ENCODE measurements around the gene PLCG2.
"Not testable (repeated sequence)": the region's sequence is repeated elsewhere in the genome, so short reads cannot be mapped to it uniquely, and the experiment has no call there.

Gene PLCG2

GRCh38 chr16:81875461-81875860 lies 96.4 kb downstream of the PLCG2 start:
- Mint-ChIP-seq H3K4me3 (no peak overlapping the region), H3K27ac (no peak overlapping the region), H3K4me1 (ENCODE audit: low read depth in 2 of 2) (peaks cover 7 to 12% of the 10 kb centered on the region in 2 donors), H3K27me3 (no peaks in the 10 kb centered on the region), H3K9me3 (no peaks in the 10 kb centered on the region), H3K36me3 (ENCODE audit: insufficient read depth) (peaks cover 9% of the 10 kb centered on the region)
- DNase-seq, result no peak
- no peak for ATAC-seq (replicated peaks)

GRCh38 chr16:81876273-81876900 lies 97.3 kb downstream of the PLCG2 start:
- no peaks in the 10 kb centered on the region for H3K9me3 Mint-ChIP-seq
- DNase-seq, result no peak
- peaks cover 7 to 12% of the 10 kb centered on the region in 2 donors for H3K4me1 Mint-ChIP-seq (ENCODE audit: low read depth in 2 of 2)
- H3K4me3 Mint-ChIP-seq, result no peak overlapping the region
- peaks cover 9% of the 10 kb centered on the region for H3K36me3 Mint-ChIP-seq (ENCODE audit: insufficient read depth)
- H3K27me3 Mint-ChIP-seq, result no peaks in the 10 kb centered on the region
- peak overlapping the region in 1 of 2 donors; percentile 29 for H3K27ac Mint-ChIP-seq
- no peak for ATAC-seq (replicated peaks)

DNA sequence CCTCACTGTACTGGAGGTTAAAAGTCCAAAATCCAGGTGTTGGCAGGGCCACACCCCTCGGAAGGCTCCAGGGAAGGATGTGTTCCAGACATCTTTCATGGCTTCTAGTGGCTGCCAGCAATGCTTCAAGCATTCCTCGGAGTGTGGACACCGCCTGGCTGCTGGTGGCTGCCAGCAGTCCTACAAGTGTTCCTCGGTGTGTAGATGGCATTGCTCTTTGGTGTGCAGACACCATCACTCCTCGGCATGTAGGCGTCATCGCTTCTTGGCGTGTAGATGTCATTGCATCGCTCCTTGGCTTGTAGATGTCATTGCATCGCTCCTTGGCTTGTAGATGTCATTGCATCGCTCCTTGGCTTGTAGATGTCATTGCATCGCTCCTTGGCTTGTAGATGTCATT lies 98.4 kb downstream of the PLCG2 start:
- DNase-seq; ATAC-seq (replicated peaks); H3K27ac Mint-ChIP-seq; H3K4me3 Mint-ChIP-seq; H3K27me3 Mint-ChIP-seq; H3K9me3 Mint-ChIP-seq; H3K4me1 Mint-ChIP-seq (ENCODE audit: low read depth in 2 of 2): not testable (repeated sequence)
- peaks cover 15% of the 10 kb centered on the region for H3K36me3 Mint-ChIP-seq (ENCODE audit: insufficient read depth)

- Mint-ChIP-seq H3K4me1 (ENCODE audit: low read depth in 2 of 2) (no peaks in the 10 kb centered on the region), H3K4me3 (no peak overlapping the region)
Measured at GRCh38 chr16:81878529-81878928, 99.4 kb downstream of the PLCG2 start.

DNA sequence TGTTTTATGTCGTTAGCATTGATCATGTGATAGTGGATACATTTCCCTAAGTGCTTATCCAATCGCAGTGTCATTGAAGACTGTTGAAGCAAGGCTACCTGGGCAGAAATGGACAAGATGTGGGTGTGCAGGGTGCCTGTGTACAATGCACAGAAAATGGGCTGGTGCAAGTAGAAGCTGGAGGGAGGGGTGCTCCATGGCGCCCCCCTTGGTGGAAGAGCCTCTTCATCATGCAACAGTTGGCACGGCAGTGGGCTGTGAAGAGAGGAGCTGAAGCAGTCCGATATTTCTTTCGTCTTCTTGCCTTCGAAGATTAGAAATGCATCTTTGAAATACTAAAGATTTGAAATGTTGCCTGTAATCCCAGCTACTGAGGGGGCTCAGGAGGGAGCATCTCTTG lies 100.5 kb downstream of the PLCG2 start:
- H3K4me3 Mint-ChIP-seq, result no peak overlapping the region
- no peaks in the 10 kb centered on the region for H3K4me1 Mint-ChIP-seq (ENCODE audit: low read depth in 2 of 2)
- H3K27ac Mint-ChIP-seq, result no peak overlapping the region
- DNase-seq, result no peak
- no peak for ATAC-seq (replicated peaks)
- no peaks in the 10 kb centered on the region for H3K27me3 Mint-ChIP-seq
- peaks cover 15% of the 10 kb centered on the region for H3K36me3 Mint-ChIP-seq (ENCODE audit: insufficient read depth)
- H3K9me3 Mint-ChIP-seq, result no peaks in the 10 kb centered on the region

More at GRCh38 chr16:81878529-81878928, 99.4 kb downstream of the PLCG2 start:
- Mint-ChIP-seq H3K27me3 (no peaks in the 10 kb centered on the region), H3K27ac (peak overlapping the region in 1 of 2 donors; percentile 16), H3K36me3 (ENCODE audit: insufficient read depth) (peaks cover 15% of the 10 kb centered on the region), H3K9me3 (no peaks in the 10 kb centered on the region)
- DNase-seq (no peak), ATAC-seq (replicated peaks) (no peak)

DNA sequence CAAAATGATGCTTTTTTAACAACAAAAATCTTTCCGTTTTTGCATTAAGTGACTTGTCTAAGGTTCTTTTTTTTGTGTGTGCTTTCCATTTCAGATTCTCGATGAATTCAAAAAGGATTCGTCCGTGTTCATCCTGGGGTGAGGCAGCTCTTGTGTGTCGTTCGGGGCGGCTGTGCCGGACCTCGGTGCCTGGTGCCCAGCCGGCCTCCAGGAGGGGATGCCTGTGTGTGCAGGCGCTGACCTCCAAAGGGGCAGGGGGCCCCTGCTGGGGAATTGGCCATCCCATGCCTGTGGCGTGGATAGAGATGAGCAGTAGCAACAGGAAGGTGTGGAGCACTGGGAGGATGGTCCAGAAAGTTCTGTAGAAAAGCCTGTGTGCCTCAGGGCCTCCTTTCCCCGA lies 101.7 kb downstream of the PLCG2 start:
- no peak for ATAC-seq (replicated peaks)
- H3K9me3 Mint-ChIP-seq, result no peaks in the 10 kb centered on the region
- H3K36me3 Mint-ChIP-seq (ENCODE audit: insufficient read depth), result peaks cover 18% of the 10 kb centered on the region

GRCh38 chr16:81881228-81881627 lies 102.1 kb downstream of the PLCG2 start:
- H3K9me3 Mint-ChIP-seq, result no peaks in the 10 kb centered on the region
- H3K4me1 Mint-ChIP-seq (ENCODE audit: low read depth in 2 of 2), result peaks cover 3 to 4% of the 10 kb centered on the region in 2 donors
- DNase-seq, result no peak
- no peak for ATAC-seq (replicated peaks)
- no peak overlapping the region for H3K27ac Mint-ChIP-seq
- no peak overlapping the region for H3K4me3 Mint-ChIP-seq
- no peaks in the 10 kb centered on the region for H3K27me3 Mint-ChIP-seq
- peaks cover 18% of the 10 kb centered on the region for H3K36me3 Mint-ChIP-seq (ENCODE audit: insufficient read depth)

More for the DNA sequence above, 101.7 kb downstream of the PLCG2 start:
- H3K4me3 Mint-ChIP-seq, result no peak overlapping the region
- no peak for DNase-seq
- no peaks in the 10 kb centered on the region for H3K27me3 Mint-ChIP-seq
- H3K27ac Mint-ChIP-seq, result no peak overlapping the region
- peaks cover 3 to 4% of the 10 kb centered on the region in 2 donors for H3K4me1 Mint-ChIP-seq (ENCODE audit: low read depth in 2 of 2)

GRCh38 chr16:81882559-81882958 lies 103.5 kb downstream of the PLCG2 start:
- Mint-ChIP-seq H3K36me3 (ENCODE audit: insufficient read depth) (peaks cover 15% of the 10 kb centered on the region), H3K9me3 (no peaks in the 10 kb centered on the region), H3K27me3 (no peaks in the 10 kb centered on the region), H3K4me3 (no peak overlapping the region), H3K27ac (no peak overlapping the region), H3K4me1 (ENCODE audit: low read depth in 2 of 2) (peaks cover 3 to 4% of the 10 kb centered on the region in 2 donors)
- ATAC-seq (replicated peaks) (no peak), DNase-seq (no peak)

DNA sequence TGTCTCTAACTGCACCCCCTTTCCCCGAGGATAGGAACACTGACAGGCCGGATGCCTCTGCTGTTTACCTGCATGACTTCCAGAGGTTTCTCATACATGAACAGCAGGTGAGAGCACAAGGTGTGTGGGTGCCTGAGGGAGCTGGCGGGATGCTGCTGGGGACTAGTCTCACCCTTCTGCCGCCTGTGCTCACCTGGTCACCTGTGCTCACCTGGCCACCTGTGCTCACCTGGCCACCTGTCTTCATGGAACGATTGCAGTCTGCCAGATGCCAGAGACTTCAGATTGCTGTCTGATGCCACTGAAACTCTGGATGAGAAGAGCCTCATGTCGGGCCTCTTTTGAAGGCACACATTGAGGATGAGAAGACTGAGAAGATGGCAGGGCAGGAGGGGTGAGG lies 104.1 kb downstream of the PLCG2 start:
- DNase-seq, result no peak
- ATAC-seq (replicated peaks), result no peak
- Mint-ChIP-seq H3K4me1 (ENCODE audit: low read depth in 2 of 2) (peaks cover 3 to 4% of the 10 kb centered on the region in 2 donors), H3K36me3 (ENCODE audit: insufficient read depth) (peaks cover 16% of the 10 kb centered on the region), H3K27ac (no peak overlapping the region), H3K27me3 (no peaks in the 10 kb centered on the region), H3K9me3 (no peaks in the 10 kb centered on the region), H3K4me3 (no peak overlapping the region)

DNA sequence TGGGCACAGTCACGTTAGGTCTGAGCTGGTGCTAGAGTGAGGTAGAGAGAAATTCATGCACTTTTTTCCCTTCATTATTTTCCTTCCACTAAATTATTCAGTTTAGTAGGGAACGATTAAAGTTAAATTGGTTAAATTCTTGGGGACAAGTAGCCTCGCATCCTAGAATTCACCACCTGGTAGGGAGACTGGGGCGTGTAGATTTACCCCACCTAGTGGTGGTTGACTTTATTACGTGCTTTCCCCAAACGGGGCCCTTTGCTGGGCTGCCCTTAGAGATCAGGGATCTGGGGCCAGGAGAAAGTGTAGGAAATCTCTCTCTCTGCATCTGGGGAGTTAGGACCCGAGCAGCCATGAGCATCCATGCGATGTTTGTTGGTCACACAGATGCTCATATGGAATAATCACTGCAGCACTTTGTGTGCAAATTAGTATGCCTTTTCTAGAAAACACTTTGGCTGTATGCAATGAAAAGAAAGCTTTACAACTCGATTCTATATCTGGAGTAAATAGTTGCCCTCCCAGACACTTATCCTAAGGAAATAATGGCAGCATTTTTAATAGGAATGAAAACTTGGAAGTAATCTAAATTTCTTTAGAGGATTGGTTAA lies 107.0 kb downstream of the PLCG2 start:
- H3K4me1 Mint-ChIP-seq (ENCODE audit: low read depth in 2 of 2), result peaks cover 3 to 7% of the 10 kb centered on the region in 2 donors
- H3K27ac Mint-ChIP-seq, result peak overlapping the region in 1 of 2 donors; percentile 12
- no peak overlapping the region for H3K4me3 Mint-ChIP-seq
- peak; percentile 58 for ATAC-seq (replicated peaks)
- no peaks in the 10 kb centered on the region for H3K27me3 Mint-ChIP-seq
- no peaks in the 10 kb centered on the region for H3K9me3 Mint-ChIP-seq
- peak; percentile 15 to 41 (median 26) for DNase-seq
- H3K36me3 Mint-ChIP-seq (ENCODE audit: insufficient read depth), result peaks cover 13% of the 10 kb centered on the region

- no peak overlapping the region for H3K4me3 Mint-ChIP-seq
- H3K27me3 Mint-ChIP-seq, result no peaks in the 10 kb centered on the region
- DNase-seq, result no peak
- H3K4me1 Mint-ChIP-seq (ENCODE audit: low read depth in 2 of 2), result peaks cover 3 to 7% of the 10 kb centered on the region in 2 donors
- H3K9me3 Mint-ChIP-seq, result no peaks in the 10 kb centered on the region
- no peak for ATAC-seq (replicated peaks)
- peak overlapping the region in 1 of 2 donors; percentile 38 for H3K27ac Mint-ChIP-seq
- H3K36me3 Mint-ChIP-seq (ENCODE audit: insufficient read depth), result peaks cover 19% of the 10 kb centered on the region
Measured at GRCh38 chr16:81888520-81889394, 109.7 kb downstream of the PLCG2 start.

GRCh38 chr16:81891736-81892364 lies 112.8 kb downstream of the PLCG2 start:
- Mint-ChIP-seq H3K4me3 (no peak overlapping the region), H3K36me3 (ENCODE audit: insufficient read depth) (peaks cover 22% of the 10 kb centered on the region), H3K27ac (no peak overlapping the region), H3K27me3 (no peaks in the 10 kb centered on the region), H3K9me3 (no peaks in the 10 kb centered on the region), H3K4me1 (ENCODE audit: low read depth in 2 of 2) (peaks cover 0 to 4% of the 10 kb centered on the region in 2 donors)
- no peak for ATAC-seq (replicated peaks)
- DNase-seq, result no peak

DNA sequence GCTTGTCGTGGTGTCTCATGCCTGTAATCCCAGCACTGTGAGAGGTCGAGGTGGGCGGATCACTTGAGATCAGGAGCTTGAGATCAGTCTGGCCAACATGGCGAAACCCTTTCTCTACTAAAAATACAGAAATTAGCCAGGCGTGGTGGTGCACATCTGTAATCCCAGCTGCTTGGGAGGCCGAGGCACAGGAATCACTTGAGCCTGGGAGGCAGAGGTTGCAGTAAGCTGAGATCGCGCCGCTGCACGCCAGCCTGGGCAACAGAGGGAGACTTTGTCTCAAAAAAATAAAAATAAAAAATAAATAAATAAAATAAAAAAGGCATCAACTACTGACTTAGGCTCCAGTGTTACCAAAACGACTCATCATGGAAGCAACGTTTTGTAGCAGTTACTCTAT lies 115.5 kb downstream of the PLCG2 start:
- Mint-ChIP-seq H3K9me3 (no peaks in the 10 kb centered on the region), H3K27me3 (no peaks in the 10 kb centered on the region), H3K4me1 (ENCODE audit: low read depth in 2 of 2) (no peaks in the 10 kb centered on the region), H3K4me3 (no peak overlapping the region), H3K36me3 (ENCODE audit: insufficient read depth) (peaks cover 30% of the 10 kb centered on the region), H3K27ac (no peak overlapping the region)
- DNase-seq (no peak), ATAC-seq (replicated peaks) (no peak)

Measured in effector memory CD8-positive, alpha-beta T cell (primary cell).